ENCODE measurements around the gene AMIGO2.

Gene AMIGO2

DNA sequence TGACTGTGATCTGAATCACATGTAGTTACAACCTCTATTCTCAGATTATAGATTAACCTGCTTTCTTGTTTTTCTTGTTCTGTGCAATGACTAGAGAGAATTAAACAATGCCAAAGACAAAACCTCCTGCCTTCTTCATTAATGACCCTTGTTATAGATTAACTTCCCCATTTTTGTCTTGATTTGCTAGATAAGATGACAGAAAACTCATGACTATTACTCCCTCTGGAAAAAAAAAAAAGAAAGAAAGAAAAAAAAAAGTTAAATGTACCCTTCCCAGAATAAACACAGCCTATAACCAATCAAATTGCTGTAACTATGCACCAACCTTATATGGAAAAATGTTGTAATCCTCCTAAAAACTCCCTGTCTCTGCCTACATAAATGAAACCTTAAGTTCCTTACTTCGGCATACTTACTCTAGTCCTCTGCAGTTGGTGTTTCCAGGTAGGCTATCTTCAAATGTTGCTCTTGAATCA, 41.5 kb downstream of the AMIGO2 start:
- in situ Hi-C loops (cut with MboI; ENCODE audit: low sequenced_read_pairs) = no loop called here

GRCh38 chr12:47035484-47035883, 44.3 kb downstream of the AMIGO2 start:
- in situ Hi-C loops (cut with MboI; ENCODE audit: low sequenced_read_pairs) = no loop called here

DNA sequence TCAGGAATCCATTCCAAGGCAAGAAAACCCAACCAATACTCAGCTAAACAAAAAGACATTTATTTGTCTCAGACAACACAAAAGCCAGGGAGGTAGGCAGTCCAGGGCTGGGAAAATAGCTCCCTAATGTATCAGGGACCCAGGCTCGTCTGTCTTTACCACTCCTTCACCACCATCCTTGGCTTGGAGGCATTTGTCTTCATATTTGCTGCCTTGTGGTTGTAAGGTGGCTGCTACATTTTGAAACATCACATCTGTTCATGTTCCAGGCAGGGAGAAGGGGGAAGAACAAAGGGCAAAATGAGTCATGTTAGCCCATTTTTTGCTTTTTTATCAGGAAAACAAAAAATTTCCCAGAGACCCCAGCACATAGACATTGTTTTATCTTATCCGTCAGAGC, 45.1 kb downstream of the AMIGO2 start:
- in situ Hi-C loops (cut with MboI; ENCODE audit: low sequenced_read_pairs) = no loop called here

GRCh38 chr12:47033789-47034555, 45.8 kb downstream of the AMIGO2 start:
- in situ Hi-C loops (cut with MboI; ENCODE audit: low sequenced_read_pairs) = no loop called here

DNA sequence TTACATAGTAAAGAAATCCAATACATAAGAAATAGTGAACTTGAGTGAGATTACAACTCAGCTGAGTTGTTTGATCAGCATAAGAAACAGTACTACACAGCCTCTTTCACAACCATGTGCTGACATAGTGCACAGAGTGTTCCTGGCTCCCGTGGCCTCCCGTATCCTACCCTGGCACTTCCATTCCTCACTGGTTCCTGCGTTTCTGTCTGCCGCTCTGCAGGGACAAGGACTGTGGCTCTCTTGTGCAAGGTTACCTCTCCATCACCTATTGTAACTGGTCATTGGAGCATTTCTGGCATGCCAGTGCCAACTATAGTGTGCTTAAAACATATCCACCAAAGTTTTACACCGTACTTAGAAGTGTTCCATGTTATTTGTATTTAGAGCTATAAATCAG, 46.7 kb downstream of the AMIGO2 start:
- in situ Hi-C loops (cut with MboI; ENCODE audit: low sequenced_read_pairs) = no loop called here

DNA sequence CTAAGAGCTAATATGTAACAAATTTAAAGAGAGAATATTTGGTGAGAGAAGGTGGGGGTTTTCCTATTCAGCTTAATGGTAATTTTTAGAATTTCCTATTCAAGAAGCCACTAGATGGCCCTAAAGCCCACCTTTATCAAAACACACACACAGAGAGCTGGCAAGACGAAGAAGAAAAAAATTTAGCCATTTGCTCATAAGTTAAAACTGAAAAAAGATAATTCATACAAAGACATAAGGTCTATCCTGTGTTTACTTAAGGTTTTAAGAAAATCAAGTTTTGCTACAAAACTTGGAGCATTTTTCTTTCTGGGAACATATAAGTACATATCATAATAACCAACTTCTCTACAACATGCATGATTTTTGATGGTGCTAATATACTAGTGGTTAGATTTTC, 47.1 kb downstream of the AMIGO2 start:
- in situ Hi-C loops (cut with MboI; ENCODE audit: low sequenced_read_pairs) = no loop called here

GRCh38 chr12:47029903-47030302, 49.9 kb downstream of the AMIGO2 start:
- in situ Hi-C loops (cut with MboI; ENCODE audit: low sequenced_read_pairs) = no loop called here

GRCh38 chr12:47028981-47029708, 50.6 kb downstream of the AMIGO2 start:
- in situ Hi-C loops (cut with MboI; ENCODE audit: low sequenced_read_pairs) = no loop called here

DNA sequence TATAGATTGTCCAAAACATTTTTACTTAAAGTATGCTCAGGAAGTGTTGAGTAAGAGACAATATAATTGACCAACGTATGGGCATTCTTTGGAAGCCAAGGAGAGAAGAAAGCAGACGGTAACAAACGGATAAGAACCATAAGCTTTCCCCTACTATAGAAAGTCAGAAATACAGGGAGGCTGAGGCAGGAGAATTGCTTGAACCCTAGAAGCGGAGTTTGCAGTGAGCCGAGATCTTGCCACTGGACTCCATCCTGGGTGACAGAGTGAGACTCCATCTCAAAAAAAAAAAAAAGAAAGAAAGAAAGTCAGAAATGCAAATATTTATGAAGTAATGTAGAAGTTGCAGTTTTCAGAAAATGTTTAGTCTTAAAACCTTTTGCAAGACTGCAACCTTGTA, 51.6 kb downstream of the AMIGO2 start:
- in situ Hi-C loops (cut with MboI; ENCODE audit: low sequenced_read_pairs) = no loop called here
